GM11168 (cell line): Measurements from ENCODE around the gene UTRN.

Experiments
- in situ Hi-C: fragments of 300-500 bp; cut with MboI; formaldehyde crosslinking; loops from one replicate; pipeline ENCODE4 v1.12.0; 2022; ENCODE audit warnings: low sequenced_read_pairs; ENCODE audit not compliant: unreplicated experiment

The UTRN gene

DNA sequence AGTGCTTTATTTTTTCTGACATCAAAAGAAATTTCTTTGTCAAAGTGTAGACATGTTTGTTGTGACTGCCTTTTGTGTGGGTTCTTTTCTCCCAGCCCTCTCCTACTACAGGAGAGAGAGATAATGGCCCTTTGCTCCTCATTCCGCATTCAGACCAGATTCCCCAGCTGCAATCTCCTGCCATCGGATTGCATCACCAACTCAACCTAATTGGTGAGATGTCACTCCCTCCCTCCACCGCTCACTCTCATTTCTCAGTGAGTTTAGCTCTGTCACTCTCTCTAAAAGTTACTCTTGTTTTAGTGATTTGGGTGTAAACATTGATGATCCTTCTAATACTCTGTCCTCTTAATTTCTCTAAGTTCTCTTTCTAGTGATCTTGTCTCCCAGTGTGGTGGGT, 22.7 kb downstream of the UTRN start:
- in situ Hi-C loops, result no loop called here

DNA sequence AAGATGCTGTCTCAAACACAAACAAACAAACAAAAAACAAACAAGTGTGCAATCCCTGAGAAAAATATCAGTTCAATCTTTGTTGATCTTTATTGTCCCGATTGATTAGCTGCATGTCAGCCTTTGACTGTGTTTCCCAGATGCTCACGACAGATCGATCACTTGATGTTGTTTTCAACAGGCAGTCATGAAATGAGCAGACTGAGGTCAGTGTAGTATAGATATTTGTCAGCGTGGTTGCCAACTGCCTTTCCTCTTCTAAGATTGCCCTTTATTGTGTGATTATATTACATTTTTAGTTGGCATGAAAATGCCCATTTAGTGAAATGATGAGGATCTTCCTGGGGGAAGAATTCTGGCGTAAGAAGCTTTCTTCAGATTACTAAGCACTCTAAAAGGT, 25.6 kb downstream of the UTRN start:
- in situ Hi-C loops, result no loop called here

DNA sequence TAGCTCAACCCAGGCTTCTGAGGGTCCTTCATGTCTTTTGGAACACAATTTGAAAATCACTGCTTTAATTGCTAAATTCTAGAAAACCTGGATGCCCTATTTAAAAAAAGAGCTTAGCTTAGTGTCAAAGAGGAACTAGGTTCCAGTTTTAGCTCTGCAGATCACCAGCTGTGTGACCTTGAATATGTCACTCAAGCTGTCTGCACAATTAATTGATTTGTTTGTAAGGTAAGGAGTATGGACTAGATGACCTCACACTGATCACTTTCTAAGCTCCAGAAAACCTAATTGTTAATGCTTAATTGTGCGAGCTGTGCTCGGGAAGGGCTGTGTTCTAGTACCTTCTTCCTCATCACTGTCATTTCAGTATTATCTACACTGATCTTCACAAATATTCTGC, 26.2 kb downstream of the UTRN start:
- in situ Hi-C loops, result no loop called here

DNA sequence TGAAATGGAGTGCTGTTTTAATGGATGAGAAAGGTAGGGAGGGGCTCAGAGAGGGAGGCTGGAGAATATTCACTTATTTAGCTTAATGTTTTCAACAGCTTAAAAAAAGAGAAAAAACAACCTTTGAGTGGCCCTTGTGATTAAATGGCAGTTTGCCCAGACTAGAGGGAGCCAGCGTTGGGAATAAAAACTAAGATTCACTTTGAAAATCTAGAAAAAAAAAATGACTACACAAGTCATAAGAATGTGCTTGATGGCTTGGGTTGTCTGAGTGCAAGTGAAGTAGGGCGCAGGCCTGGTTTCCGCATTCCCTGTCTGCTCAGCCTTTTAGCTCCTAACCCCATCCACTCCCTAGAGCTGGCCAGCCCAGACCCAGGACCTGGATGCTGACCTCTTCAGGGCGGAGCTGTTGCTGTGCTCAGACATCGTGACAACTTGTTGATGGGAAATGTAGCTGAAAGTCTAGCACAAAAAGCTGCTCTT, 28.9 kb downstream of the UTRN start:
- in situ Hi-C loops, result no loop called here

DNA sequence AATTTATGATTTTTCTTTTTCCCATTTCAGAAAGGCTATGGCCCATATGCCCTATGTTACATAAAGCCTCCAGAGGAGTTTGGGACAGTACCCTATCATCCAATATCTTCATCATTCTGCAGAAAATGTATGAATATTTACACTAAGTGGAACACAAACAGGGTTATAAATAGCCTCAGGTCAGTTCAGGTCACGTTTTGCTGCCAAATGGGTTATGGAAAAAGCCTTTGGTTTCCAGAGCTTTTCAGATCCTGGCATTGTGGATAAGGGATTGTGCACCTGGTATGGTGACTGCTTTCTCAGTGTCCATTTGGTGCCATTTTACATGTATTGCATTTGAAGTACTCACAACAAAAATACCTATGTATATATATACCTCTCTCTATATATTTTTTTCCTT, 29.4 kb downstream of the UTRN start:
- in situ Hi-C loops, result no loop called here

DNA sequence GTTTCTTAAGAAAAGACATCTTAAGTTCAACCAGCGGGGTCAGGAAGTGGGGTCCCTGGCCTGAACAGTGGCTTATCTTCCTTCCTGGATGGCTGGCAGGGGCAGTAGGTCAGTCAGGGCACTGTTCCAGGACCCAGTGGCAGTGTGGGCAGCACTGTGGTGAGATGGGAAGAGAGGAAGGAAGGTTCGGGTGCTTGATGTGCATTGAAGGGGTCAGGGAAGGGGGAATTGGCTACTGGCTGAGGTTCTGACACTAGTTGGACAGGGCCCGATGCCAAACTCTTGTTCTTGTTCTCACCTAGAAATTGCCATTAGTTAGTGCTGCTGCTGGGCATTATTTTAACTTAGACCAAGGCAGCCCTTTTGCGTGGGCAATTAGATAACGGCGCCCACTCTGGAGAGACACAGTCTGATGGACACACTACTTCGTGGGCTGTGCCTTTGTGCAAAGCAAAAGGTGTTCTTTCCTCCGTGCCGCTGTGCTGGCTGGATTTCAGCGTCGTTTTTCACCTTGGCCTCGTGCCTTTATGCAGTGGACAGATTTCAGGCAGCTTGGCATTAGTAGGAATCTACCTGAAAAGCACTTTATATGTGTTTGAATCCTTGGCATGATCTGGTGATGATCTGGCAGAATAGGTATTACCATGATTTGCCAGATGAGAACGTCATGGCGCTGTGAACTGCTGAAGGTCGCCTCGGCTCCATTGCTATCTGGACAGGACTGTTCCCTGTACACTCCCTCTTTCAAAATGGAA, 30.3 kb downstream of the UTRN start:
- in situ Hi-C loops, result no loop called here

DNA sequence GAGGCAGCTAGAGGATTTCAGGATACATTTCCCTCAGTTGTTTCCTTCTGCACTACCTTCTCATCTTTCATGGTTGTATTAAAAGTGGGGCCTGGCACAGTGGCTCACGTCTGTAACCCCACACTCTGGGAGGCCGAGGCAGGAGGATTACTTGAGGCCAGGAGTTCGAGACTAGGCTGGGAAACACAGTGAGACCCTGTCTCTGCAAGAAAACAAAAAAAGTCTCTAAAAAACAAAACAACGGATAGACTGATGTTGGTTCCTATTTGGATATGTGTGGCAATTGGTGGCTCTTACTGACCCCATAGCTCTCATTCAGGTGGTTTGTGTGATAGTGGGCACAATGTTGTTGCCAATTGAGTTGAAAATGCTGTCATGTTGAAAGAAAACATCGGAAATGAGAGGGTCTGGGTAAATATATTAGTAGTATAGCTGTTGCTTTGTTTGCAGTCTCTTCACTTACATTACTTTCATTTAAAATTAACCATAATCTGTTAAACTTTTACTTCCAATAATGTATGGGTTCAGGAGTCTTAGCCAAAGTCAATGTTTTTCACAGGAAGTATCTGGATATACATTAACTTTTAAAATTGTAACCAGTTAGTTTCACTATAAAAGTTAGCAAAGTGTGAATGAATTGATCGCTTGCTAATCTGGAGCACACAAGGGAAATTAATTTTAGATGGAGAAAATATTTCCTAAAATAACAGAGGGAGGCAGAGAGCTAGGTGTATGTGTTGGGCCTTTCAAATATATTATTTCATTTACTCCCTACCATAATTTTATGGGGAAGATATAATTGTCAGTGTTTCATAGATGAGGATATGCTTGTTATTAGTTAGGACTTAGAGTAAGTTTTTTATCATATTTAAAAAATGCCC, 31.1 kb downstream of the UTRN start:
- in situ Hi-C loops, result no loop called here

DNA sequence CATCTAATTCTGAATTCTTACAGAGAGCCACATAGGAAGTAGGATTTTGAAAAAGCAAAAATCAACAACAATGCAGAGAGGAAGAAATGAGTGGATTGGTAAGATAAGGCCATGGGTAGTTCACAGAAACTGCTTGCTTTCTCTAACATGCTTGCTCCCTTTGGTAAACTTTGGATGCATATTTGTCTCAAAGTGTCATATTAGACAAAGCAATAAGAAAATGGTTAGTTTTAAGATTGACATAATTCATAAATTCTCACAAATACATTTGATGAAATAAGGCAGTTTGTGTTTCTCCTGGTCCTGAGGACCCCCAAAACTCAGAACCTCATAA, 31.7 kb downstream of the UTRN start:
- in situ Hi-C loops, result no loop called here

DNA sequence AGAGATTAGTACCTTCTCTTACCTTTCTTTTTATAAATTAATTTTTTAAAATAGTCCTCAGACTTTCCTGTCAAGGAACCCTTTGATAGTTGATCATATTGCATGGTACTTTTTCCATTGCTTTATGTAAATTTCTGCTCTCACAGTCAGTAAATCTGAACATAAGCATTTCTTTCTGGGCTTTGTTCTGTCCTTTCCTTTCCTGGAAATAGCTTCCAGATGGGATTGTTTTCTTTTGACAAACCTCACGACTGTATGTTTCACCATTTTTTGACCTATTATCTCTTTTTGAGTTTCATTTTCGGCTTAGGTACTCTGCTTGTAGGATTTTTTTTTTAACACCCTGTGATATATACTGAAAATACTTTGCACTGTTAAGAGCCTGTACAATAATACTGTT, 32.6 kb downstream of the UTRN start:
- in situ Hi-C loops, result no loop called here

DNA sequence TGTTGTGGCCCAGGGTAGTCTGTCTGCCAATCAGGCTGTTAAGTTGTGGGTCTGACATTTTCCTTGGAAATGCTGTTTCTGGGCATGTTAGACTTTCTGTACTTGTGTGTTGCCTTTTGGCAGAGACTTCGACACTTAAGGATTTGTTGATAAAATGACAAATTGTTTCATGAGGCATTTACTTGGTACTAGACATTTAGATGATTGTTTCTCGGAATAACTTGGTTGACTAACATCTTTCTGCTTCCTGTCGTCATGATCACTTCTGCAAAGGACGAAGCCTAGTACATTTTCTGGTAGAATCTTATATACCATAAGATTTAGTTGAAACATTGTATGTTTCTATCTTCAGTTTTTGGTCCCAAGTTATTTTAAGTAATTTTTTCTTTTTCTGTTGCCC, 34.1 kb downstream of the UTRN start:
- in situ Hi-C loops, result no loop called here

DNA sequence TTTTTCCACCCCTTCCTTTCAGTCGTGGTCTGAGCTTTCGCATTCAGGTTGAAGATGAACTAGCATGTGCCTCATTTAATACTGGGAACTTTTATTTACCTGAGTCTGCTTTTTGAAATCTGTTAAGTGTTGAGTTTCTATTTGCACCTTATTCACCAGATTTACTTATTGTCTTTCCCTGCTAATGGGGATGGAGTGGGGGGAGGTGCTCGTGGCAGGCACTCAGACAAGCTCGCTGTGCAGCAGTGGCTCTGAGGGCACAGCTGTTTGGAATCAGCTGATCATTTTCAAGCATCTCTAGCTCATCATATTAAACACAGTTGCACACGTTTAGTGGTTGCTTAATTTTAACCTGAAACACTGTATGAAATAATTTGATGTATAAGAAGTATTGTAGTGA, 35.6 kb downstream of the UTRN start:
- in situ Hi-C loops, result no loop called here

DNA sequence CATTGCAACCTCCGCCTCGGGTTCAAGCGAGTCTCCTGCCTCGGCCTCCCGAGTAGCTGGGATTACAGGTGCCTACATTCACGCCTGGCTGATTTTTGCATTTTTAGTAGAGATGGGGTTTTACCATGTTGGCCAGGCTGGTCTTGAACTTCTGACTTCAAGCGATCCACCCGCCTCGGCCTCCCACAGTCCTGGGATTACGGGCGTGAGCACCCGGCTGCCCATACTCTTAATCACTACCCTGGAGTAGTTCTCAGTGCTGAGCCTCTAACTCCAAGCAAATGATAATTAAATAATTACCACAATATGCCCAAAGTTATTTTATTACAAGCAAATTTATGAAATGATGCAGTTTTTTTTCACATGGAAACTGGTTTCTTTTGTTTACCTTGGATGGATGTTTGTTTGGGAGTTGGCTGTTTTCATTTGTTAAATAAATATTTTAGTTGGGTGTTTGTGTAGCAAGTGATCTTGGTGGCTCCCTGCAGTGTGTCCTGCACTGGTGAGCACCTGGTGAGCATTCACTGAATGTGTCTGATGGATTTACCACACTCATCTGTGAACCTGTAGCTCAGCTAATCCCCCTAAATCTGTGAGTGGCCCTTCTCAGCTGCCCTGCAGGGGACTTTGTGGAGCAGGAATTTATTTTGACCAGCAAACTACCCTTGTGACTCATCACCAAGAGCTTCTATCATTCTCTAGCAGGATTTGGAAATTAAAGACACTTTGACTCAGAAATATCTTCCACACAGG, 36.9 kb downstream of the UTRN start:
- in situ Hi-C loops, result no loop called here

DNA sequence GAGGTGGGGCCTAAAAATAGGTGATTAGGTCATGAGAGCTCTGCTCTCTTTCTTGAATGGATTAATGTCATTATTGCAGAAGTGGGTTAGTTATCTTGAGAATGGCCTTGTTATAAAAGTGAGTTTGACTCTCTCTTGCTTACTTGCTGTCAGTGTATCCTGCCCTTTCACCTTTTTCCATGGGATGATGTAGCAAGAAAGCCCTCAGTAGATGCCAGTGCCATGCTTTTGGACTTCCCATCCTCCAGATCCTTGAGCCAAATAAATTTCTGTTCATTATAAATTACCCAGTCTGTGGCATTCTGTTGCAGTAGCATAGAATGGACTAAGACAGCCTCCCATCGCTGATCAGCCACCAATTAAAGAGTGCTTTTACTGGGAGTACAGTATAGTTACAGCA, 40.1 kb downstream of the UTRN start:
- in situ Hi-C loops, result no loop called here

DNA sequence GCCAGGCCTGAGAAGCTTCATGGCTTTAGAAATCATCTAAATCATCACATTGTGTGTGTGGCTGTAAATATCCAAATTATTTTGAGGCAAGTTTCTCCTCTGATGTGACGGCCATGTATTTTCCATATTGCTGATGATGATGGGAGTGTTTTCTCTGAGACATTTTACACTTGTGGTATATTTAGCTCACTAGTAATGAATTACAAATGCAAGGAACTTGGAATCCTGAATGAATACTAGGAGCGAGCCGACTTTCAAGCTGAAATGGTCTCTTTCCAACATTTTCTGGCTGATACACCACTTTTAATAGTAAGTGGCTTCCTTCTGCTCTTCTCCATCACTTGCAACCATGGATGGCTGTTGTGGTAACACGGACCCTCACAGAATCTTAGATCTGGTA, 41.3 kb downstream of the UTRN start:
- in situ Hi-C loops, result no loop called here

DNA sequence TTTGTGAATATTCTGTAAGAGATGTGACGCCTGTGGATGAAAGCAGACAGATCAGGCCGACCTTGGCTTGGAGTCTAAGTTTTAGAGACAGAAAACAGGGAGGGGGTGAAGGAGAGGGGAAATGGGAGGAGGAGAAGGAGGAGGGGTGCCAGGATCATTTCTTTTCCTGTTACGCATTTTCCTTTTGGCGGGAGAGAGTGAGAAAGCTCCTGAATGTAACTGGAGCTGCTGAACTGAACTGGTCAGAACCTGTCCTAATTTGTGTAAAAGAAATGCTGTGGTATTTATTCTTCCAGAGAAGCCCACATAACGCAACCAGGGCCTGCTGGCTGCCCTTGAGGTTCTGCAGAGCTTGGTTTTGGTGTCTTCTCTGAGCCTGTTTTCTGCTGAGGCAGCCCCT, 41.9 kb downstream of the UTRN start:
- in situ Hi-C loops, result no loop called here

DNA sequence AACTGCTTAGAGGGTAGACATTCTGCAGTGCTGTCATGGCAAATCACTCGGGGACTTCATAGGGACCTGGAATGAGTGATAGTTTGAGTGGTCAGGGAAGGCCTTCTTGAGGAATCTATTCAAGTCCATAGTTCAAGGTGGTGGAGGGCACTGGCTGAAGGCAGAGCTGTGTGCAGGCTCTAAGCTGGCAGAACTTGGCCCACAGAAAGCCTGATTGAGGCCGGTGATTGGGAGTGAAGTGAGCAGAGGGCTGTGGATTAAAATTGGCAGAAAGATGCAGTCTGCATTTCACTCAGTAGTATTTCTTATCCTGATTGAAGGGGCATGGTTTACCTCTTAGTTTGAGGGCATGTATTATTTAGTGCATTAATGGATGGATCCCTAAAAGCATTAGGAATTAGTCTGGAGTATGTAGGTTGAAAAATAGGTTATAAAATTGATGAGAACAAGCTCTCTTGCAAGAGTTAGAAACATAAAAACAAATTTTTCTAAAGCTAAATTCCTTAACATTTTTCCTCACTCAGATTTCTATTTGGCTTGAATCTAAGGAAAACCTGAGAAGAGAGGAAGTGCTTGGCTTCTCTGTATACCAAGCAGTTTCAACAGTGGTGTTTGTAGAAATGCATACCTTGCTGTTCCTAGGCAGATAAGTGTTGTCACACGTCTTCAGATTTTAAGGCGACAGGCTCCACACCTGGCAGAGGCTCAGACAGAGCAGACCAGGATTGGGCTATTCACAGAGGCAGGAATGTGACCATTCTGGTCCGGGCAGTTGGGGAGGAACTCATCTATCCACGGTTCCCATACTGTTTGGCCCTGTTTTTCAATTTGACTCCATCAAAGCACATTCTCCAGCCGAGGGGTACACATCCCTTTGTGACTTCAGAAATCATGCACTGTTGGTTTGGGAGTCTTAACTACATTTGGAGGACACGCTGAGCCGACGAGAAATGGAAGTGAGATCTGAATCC, 45.2 kb downstream of the UTRN start:
- in situ Hi-C loops, result no loop called here

DNA sequence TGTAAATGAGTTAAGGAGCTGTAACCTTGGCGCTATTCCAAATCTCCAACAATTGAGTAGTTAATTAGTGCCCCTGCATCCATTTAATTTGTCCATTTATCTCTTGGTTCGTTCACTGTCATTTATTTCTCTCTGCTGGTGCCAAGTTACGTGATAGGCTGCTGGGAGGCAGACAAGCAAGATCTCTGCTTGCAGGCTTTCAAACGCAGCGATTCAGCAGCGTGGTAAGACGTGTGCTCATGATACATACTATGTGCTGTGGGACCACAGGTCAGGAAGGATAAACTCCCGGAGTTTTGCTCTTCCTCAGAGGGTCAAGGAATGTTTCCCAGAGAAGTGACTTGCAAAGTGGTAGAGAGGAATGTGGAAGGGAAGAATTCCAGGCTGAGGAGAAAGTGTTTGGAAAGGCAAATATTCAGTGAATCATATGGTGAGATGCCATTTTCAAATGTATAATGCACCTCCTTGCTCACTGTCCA, 46.4 kb downstream of the UTRN start:
- in situ Hi-C loops, result no loop called here

DNA sequence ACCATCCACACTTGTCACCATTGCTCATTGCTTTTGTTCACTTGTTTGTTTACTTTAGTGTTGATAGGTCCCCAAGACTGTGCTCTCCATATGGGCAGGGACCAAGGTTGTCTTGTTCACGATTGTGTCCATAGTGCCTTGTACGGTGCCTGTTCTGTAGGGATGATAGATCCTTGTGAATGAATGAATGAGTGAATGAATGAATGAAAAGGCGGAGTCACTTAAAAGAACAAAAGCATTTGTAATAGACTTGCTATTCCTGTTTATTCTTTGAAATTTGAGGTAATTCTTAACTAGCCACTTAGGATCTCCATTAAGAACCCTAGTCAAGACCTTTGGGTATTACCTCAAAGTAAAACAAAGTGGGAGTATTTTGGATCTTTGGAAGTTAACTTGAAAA, 47.0 kb downstream of the UTRN start:
- in situ Hi-C loops, result no loop called here

DNA sequence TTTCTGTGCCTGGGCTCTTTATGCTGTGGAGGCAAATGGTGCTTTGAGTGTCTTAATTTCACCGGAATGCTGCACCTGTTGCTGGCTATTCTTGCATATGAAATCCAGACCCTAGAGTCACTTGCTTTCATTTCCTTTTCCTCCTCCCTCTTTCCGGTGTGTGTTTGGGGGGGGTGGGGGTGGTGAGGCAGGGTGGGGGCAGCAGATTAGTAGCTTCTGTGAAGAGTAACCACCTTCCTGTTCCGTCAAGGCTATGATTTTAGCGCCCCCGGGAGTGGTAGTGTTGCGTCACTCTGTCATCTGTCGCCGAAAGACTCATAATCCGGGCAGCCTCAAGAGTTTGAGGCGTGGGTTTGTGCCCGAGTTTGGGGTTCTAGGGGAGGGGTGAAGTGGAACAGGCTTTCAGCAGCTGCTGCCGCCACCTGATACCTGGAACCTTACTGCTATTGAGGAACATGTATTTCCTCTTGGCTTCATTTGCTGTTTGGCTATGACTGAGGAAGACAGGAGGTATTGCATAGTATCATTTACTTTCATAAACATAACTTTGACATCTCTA, 49.1 kb downstream of the UTRN start:
- in situ Hi-C loops, result no loop called here
